OCI-M1 (cell line): Measurements from ENCODE around the gene WBP11.

Experiments used
- DNase-seq: peaks from one replicate; lab custom pipeline; 2025; lab: John Stamatoyannopoulos, UW

WBP11 gene

DNA sequence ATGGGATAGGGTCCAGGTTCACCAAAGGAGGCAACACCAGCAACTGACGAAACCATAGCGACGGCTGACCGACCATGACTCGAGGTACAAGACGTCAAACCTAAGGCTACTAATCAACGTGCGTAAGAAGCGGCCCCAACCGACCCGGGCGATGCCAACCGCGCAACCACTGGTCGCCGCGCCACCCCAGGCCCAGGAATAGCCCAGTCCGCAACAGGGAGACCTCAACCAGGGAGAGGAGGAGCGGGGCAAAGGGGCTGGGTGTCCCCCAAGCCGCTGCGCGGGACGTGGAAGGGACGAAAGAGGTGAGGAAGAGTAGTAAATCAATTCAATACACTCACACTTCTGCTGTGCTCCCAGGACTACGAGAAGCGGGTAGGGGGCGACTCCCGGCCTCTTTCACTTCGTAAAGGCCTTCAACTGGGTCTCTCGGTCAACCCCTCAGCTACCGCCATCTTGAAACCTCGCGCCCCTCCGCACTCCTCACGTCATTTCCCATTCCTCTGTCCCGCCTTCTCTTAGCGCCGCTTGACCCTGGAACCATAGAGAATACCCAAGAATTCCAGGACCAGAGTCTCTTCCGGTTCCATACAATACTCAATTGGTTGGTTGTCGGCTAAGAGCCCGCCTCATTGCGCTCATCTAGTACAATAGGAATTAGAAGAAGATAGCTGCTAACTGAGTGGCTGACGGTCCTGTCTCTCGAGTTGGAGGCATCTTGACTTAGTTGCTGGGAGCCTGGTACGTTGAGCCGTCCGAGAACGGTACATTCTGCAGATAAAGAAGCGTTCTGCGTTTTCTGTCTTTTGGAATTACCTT is at the start of gene WBP11, which contains the start of gene C12orf60:
WBP11 (minus strand) TSS at position 468 of the 819 bp plus-strand sequence. CDS start 2,095 bp downstream, outside the sequence.
C12orf60 (plus strand) TSS at position 660 of the 819 bp plus-strand sequence. CDS start 19,266 bp downstream, outside the sequence.
- peak; percentile 99 for DNase-seq

DNA sequence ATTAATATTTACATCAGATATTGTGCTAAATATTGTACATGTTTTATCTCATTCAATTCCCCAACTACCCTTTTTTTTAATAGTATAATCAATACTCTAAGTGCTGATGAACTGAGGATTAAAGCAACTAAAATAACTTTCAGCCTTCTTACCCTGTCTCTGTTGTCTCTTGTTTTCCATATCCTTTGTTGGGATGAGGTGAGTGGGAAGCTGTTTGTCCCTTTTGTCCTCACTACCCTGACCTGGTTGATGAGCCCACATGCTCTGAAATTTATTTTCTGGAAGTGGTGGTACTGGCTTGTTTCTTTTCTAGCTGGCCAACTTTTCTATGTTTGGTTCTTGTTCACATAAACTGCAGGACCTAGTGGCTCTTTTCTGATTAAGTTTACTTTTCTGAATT is 49.6 kb upstream of the WBP11 start:
- no peak for DNase-seq

DNA sequence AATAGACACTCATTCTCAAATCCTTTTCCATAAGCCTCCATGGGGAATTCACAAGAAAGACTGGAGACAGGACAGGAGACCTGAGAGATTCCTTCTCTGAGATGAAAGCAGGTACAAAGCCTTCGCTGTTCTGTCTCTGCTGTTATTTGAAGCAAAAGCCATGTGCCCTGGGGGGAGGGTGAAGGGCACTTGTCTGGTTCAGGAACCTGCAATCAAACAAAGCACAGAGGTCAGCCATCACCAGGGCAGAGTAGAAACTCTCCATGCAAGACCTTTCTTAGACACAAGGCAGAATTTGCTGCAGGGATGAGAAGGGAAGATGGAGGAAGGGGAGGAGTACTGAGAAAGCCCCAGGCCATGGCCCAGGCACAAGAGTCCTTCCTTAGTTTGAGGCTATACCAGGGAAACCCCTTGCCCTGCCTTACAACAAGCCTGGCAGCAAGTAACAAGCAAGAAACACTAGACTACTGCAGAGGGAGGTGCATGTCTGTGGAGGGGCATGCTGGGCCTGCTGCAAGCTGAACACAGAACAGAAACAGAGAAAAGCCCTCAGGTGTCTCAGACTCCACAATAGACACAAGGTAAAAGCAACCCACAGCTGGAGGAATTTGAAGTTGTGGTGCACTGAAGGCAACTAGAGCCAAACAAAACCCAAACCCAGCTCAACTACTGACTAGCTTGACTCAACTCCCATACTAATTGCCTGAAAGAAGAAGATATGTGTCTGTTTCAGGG is 47.8 kb upstream of the WBP11 start:
- no peak for DNase-seq

DNA sequence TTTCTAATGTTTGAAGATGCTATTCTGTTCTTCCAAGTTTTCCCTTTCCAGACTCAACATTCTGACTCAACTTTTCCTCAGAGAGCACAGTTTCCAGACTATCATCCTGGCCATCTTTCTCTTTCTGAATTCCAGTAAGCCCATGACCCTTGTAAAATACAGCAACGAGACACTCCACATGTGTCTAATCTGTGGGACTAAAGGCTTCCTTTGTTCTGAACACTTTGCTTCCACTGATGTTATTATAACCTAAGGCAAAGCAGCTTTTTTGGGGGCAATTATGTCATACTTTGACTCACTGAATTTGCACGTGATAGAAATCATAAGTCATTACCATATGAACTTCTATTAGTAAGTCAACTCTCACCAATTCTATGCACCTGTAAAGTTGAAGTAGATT is 46.4 kb upstream of the WBP11 start:
- DNase-seq = no peak

DNA sequence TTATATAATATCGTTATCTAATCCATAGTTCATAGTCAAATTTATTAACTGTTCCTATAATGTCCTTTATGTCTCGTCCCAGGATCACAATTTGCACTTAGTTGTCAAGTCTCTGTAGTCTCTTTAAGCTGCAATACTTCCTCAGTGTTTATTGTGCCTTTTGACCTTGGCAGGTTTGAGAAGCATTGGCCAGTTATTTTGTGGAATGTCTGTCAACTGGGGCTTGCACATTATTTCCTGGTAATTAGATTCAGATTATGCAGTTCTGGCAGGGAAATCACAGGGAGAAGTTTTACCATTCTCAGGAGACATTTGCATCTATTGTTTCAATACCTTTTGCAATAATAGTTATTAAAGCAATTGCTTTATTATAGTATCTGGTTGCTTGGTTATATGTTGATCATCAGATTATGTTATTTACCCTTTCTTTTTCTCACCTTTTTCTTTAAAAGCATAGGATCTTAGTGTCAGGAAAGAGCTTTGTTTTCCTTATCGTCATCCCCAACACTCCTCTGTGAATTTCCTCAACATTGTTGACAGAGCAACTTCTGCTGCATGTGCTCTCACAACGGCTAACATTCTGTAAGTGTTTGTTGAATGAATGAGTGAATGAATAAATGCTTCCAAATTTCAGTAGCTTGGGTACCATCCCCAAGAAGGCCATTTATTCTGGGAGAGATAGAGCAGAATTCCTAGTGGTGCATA is 43.8 kb upstream of the WBP11 start:
- DNase-seq = no peak

DNA sequence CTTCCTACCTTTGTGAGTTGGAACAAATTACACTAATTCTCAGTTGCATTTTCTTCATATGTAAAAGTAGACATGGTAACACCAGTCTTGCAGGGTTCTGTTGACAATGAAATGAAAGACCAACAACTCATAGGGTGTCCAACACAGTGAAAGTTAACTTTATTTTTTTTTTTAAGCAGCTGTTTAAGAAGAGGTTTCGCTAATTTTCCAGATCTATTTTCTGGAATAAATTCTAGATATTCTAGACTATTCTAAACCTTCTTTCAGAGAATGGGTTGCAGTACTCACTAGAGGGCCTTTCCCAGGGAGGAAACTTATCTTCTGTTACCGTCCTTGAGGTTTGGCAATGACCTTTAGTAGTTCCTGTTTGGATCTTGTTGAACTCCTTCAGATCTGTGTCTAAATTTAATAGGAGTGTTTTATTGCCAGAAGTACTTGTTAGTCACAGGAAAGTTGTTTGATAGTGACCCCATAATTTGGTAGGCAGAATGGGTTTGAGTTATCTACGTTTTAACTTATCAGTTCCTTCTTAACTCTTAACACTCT is 42.8 kb upstream of the WBP11 start:
- peak; percentile 69 for DNase-seq

DNA sequence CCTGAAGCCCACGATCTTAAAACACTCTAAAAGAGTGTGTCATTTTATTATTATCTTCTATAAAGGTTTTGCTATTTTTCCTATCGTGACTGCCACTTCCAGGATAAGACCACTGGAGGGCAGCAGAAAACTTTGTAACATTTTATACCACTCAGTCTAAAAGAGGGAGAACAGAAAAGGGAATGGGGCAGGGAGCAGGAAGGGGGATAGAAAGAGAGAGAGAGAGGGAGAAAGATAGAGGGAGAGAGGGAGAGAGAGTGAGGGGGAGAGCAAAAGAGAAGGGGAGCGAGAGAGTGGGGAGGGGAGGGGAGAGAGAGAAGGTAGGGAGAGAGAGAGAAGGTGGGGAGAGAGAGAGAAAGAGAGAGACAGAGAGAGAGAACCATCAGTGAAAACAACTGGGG is 42.1 kb upstream of the WBP11 start:
- peak; percentile 83 for DNase-seq

DNA sequence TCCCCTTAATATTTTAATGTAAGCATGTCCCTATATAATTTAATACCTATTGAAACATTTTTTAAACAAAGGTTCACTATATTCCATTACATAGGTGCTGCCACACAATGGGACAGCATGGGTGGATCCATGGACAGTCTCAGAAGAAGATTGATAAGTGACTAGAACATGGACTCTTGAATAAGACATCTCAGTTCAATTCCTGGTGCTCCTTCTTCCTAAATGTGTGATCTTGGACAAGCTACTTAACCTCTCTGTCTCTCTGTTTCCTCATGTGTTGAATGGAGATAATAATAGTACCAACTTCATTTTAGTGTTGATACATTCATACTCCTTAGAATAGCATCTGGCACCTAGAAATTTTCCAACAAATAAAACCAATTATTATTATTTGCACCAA is 41.1 kb upstream of the WBP11 start:
- DNase-seq = no peak

DNA sequence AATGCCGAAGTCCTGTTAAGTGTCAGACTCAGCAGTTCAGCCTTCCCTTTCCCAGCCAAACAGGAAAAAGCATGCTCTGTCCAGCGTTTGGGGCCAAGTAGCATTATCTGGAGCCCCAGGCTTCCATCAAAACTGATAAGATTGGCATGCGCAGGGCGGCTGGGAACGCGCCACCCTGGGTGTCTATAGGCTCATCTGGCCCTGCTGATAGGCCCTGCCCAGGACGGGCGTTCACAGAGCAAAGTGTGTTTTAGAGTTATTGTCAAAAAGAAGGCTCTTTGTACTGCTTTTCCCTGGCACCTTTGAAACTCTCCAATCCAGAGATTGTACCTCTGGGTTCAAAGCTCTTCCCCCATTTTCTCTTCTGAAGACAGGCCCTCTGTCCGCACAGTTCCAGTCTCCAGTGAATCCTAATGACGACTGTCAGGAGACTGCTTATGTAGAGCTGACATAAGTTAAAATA is 40.2 kb upstream of the WBP11 start, which contains the start of gene ART4:
ART4 (minus strand) TSS at position 102 of the 463 bp plus-strand sequence. CDS start 413 bp downstream, outside the sequence.
- DNase-seq = peak; percentile 84

DNA sequence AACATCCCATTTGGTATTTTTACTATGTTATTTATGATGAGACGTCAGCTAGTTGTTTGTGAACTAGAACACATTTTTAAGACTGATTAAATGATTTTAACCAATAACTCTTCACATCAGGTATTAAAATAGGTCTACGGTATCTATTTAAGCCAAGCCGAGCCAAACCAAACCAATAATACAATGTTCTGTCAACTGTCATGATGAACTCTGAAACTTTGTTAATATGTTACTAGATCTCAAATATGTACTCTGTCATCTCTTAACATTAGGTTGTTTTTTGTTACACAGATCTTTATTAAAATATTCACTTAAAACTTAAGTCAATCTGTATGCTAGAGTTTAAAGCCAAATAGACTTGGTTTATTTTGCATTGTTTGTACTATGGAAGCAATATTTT is 39.0 kb upstream of the WBP11 start:
- no peak for DNase-seq

DNA sequence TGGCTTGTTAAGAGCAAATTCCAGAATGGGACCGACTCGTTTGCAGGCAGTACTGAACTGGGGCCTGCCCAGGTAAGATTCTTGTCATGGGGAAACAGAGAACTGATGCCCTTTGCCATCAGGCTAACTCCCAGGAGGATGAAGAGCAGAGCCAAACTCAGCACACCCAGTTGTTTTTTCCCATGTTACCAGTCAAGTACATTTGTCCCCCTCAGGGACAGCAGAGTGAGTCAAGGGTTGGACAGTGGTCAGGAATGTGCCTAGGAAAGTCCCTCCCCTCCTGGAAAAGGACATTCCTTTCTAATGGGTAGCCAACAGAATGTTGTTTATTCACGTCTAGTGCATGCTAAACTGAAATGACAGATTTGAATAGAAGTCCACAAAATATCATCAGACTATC is 38.5 kb upstream of the WBP11 start:
- no peak for DNase-seq

DNA sequence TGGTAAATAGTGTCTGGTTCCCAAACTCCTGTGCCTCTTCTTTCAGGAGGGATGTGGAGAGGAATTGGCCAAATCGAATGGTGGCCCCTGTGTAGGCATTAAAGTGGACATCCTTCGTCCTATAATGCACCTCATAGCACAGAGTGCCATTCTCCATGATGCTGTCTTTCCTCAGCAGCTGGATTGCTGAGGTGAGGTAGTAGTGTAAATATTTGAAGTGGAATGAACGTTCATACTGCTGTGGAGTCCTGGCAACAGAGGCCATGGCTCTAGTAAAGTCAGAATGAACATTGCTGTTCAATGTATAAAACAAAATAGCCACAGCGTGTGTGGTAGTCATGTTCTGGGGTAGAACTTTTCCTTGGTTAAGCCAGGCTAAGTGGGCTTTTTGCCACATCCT is 37.3 kb upstream of the WBP11 start:
- DNase-seq = no peak

DNA sequence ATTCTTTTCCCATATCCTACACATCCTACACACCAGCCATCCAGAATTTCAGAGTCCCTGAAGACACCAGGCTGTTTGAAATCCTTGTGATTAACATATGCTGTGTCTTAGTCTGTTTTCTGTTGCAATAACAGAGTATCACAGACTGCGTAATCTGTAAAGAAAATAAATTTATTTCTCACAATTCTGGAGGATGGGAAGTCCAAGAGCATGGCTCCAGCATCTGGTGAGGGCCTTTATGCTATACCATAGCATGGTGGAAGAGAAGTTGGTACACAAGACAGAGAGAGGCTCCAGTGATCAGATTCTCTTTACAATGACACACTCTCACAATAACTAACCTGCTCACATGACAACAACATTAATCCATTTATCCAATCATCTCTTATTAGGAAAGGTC is 36.0 kb upstream of the WBP11 start:
- DNase-seq = no peak

DNA sequence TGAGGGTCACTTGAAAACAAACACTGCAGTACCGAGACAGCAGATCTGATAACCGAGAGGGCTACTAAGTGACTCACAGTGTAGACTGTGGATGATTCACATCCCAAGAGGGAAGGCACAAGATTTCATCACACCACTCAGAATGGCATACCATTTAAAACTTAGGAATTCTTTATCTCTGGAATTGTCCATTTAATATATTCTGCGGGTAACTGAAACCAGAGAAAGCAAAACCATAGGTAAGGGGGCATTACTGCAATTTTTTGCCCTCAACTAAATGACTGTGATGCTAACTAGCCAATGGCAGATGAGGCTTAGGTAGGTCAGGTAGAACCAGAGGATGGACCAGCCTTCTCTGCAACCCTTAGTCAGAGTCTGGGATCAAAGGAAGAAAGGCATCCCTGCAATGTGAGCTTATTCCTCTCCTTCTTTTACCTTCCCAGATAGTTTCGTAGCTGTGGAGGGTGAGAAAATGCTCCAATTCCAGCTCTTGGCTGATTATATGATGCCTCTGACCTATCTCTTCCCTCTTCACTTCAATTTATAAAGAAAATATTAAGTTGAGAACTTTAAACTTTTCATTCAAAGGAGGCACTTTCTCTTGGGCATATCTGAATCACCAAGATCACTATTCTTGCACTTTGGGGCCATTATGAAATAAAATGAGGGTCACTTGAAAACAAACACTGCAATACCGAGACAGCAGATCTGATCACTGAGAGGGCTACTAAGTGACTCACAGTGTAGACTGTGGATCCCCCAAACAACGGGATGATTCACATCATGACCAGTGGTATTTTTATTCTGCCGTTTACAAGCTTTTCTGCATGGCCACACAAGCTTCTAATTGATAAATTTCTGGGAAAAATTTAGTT is 33.3 kb upstream of the WBP11 start:
- DNase-seq = peak; percentile 56

DNA sequence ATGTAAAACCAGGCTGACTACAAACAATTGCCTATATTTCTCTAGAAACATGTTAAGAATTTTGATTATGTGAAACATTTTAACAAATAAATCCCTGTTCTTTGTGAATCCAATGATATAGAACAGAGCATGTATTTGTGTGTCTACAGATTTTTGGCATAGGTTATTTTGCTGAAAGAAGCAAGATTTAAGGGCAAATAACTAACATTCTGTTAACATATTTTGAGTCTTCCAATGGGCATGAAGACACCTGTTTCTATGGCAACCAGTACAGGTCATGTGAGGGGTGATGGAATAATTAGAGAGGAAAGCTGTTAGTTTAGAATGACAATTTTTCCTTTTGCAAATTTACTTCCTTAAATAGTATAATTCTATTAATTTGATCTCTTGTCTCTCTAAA is 31.2 kb upstream of the WBP11 start:
- DNase-seq = peak; percentile 50

DNA sequence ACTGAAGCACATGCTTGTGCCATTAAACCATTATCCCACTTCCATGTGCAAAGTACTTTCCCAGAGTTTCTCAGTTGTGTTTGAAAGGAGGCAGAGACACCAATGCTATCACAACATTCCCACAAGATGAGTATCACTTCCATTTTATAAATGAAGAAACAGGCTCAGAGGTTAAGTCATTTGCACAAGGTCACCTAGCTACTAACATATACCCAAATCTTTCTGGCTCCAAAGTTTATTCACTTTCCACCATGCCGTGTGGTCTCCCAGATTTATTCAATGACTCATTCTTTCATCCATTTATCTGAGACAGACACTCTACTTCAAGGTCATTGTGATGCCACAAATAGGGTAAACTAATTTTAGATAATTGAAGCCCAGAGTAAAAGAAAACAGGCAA is 30.7 kb upstream of the WBP11 start:
- peak; percentile 31 for DNase-seq

DNA sequence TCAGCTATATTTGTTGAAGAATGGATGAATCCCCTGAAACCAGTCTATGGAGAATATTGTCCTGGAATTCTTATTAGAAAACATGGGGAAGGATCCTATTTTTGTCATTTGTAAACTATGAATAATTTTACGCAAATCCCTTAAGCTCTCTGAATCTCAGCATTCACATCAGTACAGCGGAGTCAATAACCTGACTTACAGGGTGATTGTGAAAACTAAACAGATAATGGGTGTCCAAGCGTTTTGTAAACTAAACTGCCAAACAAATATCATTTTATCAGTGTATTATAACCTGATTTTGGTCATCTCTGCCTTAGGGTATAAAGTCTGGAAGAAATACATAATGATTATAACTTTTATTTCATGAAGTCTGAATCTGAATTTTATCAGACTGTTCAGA is 30.1 kb upstream of the WBP11 start:
- DNase-seq = no peak

DNA sequence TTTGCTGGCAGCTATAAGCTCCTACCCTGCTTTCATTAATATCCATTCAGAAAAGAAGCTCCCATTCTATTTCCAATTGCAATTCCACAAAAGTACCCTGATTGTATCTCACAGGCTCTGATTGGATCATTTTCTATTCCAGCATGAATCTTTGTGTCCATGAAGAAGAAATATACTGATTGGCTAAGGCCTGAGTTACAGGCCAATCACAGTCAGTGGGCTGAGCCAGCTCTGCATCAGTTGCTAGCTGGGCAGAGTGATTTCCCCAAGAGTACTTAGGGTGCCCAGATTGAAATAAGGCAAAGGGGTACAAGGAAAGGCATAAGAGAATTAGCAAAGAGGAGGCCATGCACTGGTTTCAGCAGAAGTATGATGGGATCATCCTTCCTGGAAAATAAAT is 25.6 kb upstream of the WBP11 start:
- DNase-seq = no peak

DNA sequence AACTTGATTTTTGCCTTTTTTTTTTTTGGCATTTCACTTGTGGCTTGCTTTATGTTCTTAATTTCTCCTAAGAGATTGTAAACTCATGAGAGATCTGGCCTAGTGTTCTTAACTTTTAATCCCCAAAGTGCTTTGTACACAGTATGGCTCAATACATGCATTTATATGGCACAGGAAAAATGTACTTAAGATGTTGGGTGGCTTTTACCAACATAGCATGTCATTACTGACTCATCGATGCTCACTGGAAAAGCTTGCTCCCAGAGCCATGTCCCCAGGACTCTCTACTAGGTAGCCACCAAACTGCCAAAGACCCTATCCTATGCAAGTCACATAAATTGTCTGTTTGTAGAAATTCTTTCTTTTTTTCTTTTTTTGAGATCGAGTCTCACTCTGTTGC is 23.8 kb upstream of the WBP11 start:
- no peak for DNase-seq

DNA sequence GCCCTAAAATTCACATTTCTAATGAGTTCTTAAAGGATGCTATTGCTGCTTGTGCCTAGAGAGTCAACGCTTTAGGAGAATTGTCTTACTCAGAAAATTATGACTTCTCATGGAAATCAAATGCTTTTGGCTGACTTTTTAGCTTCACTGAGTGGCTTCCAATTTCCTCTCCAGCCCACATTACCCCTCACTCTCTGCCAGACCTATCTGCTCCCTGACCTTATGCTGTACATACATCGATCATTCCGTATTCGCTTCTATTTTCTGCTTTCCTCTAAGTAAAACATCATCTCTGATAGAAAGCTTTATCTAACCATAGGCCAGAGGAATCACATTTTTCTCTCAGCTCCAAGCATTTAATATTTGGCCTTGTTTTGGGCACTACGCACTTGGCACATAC is 23.2 kb upstream of the WBP11 start:
- no peak for DNase-seq

DNA sequence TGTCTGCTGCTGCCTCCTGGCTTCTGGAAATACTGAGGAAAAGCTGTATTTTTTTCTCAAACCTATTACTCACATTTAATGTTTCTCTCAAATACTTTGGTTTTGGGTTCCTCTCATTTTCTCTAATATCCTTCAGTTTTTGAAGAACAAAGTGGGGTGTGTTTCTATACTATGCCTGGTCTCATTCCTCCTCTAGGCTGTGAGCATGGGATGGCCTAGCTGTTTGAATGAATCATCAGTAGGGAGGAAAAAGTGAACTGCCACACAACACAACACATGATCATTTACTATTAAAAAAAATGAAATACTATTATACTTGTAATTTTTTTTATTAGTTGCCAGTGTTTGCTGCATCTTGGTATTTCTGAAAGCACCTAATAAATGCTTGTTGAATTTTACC is 22.0 kb upstream of the WBP11 start:
- no peak for DNase-seq
